ENCODE data around the gene GTF3C1. TPM values are rescaled to one million over a fixed set of nuclear protein-coding genes. Genes with fewer than 3 reads are reported as not detected.

The GTF3C1 gene
- total RNA-seq, 1 experiment from 2014 or later: 38.1 TPM

DNA sequence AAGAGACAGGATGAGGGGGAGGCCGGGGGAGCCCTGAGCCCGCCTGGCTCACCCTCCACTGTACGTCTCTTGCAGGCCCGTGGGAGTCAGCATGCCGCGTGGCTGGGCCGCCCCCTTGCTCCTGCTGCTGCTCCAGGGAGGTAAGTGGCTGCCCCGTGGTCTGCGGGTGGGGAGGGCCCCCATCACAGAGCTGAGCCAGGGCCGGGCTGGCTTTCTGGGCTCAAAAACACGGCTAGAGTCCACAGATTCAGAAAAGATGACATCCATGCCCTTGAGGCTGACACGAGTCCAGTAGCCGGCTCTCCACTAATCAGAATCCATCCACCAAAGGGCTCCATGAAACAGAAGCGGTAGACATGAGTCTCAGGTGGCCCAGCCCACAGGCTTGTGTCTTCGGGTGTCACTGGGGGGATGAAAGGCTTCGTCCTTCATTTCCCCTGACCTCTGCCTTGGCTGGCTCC, 119.7 kb downstream of the GTF3C1 start:
- intact Hi-C loops (cut with micrococcal nuclease): no loop called here
- CTCF ChIA-PET: no interaction called here
- POLR2A ChIA-PET: no interaction called here

DNA sequence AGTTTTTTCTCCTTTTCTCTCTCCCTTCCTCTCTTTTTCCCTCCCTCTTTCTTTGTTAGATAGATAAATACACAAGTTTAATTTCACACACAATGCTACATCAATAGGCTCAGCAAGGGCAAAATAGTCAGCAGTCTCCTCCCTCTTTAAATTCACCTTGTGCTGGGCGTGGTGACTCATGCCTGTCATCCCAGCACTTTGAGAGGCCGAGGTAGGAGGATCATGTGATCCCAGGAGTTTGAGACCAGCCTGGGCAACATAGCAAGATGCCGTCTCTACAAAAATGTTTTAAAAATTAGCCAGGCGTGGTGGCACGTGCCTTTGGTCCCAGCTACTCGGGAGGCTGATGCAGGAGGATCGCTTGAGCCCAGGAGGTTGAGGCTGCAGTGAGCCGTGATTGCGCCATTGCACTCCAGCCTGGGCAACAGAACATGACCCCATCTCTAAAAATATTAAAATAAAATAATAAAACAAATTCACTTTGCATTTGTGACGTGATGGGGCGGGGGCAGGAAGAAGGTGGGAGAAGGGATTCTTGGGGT, 120.3 kb downstream of the GTF3C1 start:
- no TSS peak for BruUV-seq (replicated peaks)
- Mint-ChIP-seq H3K4me3 (ENCODE audit: unreplicated experiment) (no peak overlapping the region), H3K27me3 (ENCODE audit: insufficient read depth, unreplicated experiment) (no peaks in the 10 kb centered on the region), H3K36me3 (ENCODE audit: insufficient read depth, unreplicated experiment) (no peaks in the 10 kb centered on the region), H3K4me1 (ENCODE audit: insufficient read depth, unreplicated experiment) (peaks cover 19% of the 10 kb centered on the region), H3K9me3 (ENCODE audit: unreplicated experiment) (no peaks in the 10 kb centered on the region), H3K27ac (ENCODE audit: low read depth, unreplicated experiment) (no peak overlapping the region)
- intact Hi-C loops (cut with micrococcal nuclease): no loop called here
- ChIA-PET POLR2A (no interaction called here), CTCF (no interaction called here)
- TF ChIP-seq, protein P1, sequence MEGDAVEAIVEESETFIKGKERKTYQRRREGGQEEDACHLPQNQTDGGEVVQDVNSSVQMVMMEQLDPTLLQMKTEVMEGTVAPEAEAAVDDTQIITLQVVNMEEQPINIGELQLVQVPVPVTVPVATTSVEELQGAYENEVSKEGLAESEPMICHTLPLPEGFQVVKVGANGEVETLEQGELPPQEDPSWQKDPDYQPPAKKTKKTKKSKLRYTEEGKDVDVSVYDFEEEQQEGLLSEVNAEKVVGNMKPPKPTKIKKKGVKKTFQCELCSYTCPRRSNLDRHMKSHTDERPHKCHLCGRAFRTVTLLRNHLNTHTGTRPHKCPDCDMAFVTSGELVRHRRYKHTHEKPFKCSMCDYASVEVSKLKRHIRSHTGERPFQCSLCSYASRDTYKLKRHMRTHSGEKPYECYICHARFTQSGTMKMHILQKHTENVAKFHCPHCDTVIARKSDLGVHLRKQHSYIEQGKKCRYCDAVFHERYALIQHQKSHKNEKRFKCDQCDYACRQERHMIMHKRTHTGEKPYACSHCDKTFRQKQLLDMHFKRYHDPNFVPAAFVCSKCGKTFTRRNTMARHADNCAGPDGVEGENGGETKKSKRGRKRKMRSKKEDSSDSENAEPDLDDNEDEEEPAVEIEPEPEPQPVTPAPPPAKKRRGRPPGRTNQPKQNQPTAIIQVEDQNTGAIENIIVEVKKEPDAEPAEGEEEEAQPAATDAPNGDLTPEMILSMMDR (IDR thresholded peaks at IDR 0.05; ENCODE audit: unreplicated experiment): no peak
- no peak for DNase-seq (ENCODE audit: unreplicated experiment)

More for the DNA sequence above, 119.7 kb downstream of the GTF3C1 start:
- no peak overlapping the region for H3K27ac Mint-ChIP-seq (ENCODE audit: low read depth, unreplicated experiment)
- BruUV-seq (replicated peaks): no TSS peak
- H3K4me3 Mint-ChIP-seq (ENCODE audit: unreplicated experiment): no peak overlapping the region
- H3K36me3 Mint-ChIP-seq (ENCODE audit: insufficient read depth, unreplicated experiment): no peaks in the 10 kb centered on the region
- TF ChIP-seq, protein P1 (IDR thresholded peaks at IDR 0.05; ENCODE audit: unreplicated experiment): no peak
- H3K9me3 Mint-ChIP-seq (ENCODE audit: unreplicated experiment): no peaks in the 10 kb centered on the region
- no peaks in the 10 kb centered on the region for H3K27me3 Mint-ChIP-seq (ENCODE audit: insufficient read depth, unreplicated experiment)
- no peak for DNase-seq (ENCODE audit: unreplicated experiment)
- H3K4me1 Mint-ChIP-seq (ENCODE audit: insufficient read depth, unreplicated experiment): peaks cover 19% of the 10 kb centered on the region

DNA sequence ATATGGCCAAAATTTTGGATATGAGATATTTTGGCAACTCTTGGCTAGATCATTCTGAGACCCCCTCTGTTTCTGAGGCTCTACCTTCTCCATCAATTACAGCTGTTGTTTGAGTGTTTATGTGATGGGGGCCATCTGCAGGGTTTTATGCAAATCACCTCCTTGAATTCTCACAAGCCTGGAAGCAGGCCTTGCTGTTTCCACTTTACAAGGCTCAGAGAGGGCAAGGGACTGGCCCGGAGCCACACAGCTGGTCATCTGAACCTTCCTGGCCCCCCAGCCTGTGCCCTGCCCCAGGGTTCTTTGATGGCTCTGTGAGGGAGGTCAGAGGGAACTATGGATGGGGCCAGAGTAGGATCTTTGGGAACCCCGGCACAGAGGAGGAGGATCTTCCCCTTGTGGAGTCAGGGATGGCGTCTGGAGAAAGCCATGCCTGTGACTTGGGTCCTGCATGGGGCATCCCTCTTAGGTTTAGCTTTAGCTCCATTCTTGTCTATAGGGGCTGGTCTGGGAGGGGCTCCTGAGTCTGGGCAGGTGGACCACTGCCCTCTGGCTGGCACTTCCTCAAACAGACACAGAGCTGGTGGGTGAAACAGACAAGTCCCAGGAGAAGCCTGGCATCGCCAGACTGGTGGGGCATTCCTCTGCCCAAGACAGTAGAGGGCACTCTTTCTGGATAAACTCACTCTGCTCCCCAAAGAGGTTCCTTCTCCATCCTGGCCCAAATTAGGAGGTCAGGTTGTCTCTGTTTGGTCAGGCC, 121.5 kb downstream of the GTF3C1 start:
- DNase-seq (ENCODE audit: unreplicated experiment): no peak
- Mint-ChIP-seq H3K27me3 (ENCODE audit: insufficient read depth, unreplicated experiment) (no peaks in the 10 kb centered on the region), H3K9me3 (ENCODE audit: unreplicated experiment) (no peaks in the 10 kb centered on the region), H3K27ac (ENCODE audit: low read depth, unreplicated experiment) (no peak overlapping the region), H3K4me1 (ENCODE audit: insufficient read depth, unreplicated experiment) (peaks cover 19% of the 10 kb centered on the region), H3K4me3 (ENCODE audit: unreplicated experiment) (no peak overlapping the region), H3K36me3 (ENCODE audit: insufficient read depth, unreplicated experiment) (no peaks in the 10 kb centered on the region)
- TF ChIP-seq, protein P1 (IDR thresholded peaks at IDR 0.05; ENCODE audit: unreplicated experiment): no peak
- BruUV-seq (replicated peaks): no TSS peak
- intact Hi-C loops (cut with micrococcal nuclease): no loop called here
- CTCF ChIA-PET: interaction anchor here (0.6 kb wide), 1 partner anchor 12 kb away, joined by 5 read pairs; no protein-coding TSS in a partner anchor
- POLR2A ChIA-PET: no interaction called here

DNA sequence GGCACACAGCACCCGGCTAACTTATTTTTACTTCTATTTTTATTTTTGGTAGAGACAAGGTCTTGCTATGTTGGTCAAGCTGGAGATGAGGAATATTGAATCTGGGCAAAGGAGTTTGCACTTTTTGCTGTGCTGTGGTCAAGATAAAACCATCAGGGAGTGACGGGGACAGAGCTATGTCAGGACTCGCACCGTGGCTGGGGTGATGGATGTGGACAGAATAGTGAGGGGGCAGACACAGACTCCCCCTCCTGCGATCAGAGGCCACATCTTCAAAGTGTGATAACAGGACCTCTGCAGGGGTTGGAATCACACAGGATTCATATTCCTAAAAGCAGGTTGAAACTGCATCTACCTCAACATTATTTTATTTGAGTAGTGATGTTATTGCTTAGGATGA, 122.2 kb downstream of the GTF3C1 start:
- no peaks in the 10 kb centered on the region for H3K36me3 Mint-ChIP-seq (ENCODE audit: insufficient read depth, unreplicated experiment)
- no peak overlapping the region for H3K27ac Mint-ChIP-seq (ENCODE audit: low read depth, unreplicated experiment)
- no peaks in the 10 kb centered on the region for H3K27me3 Mint-ChIP-seq (ENCODE audit: insufficient read depth, unreplicated experiment)
- TF ChIP-seq, protein P1 (IDR thresholded peaks at IDR 0.05; ENCODE audit: unreplicated experiment): no peak
- H3K4me3 Mint-ChIP-seq (ENCODE audit: unreplicated experiment): no peak overlapping the region
- peaks cover 15% of the 10 kb centered on the region for H3K4me1 Mint-ChIP-seq (ENCODE audit: insufficient read depth, unreplicated experiment)
- peaks cover 1% of the 10 kb centered on the region for H3K9me3 Mint-ChIP-seq (ENCODE audit: unreplicated experiment)
- no TSS peak for BruUV-seq (replicated peaks)
- no peak for DNase-seq (ENCODE audit: unreplicated experiment)
- ChIA-PET POLR2A (no interaction called here), CTCF (interaction anchor here (0.6 to 0.8 kb wide), 2 partner anchors 26 to 280 kb away, joined by 3 read pairs; no protein-coding TSS in a partner anchor)
- intact Hi-C loops (cut with micrococcal nuclease): no loop called here

All from MCF 10A (cell line).